ENCODE results near the gene PLA2G2E. TPM values are rescaled to one million over a fixed set of nuclear protein-coding genes. Genes with fewer than 3 reads are reported as not detected.

Gene PLA2G2E
- total and polyA plus RNA-seq, 4 donors, result not detected

DNA sequence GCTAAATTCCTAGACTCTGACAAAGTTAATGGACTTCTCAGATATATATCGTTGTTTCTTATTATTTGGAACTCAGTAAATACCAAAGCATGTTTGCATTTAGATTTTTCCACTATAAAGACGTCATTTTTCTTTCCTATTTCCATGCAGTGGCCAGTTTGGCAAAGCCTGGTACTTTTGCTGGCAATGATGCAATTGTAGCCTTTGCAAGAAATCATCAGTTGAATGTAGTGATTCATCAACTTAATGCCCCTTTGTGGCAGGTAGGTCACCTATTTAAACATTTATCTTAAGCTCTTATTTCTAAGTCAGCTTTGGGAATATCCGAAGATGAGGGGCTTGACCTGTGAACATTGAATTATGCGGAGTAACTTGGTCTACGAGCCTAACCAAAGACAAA is 29.2 kb downstream of the PLA2G2E start (continued):
- no peak for TF ChIP-seq RXRA (IDR thresholded peaks at IDR 0.05)
- TF ChIP-seq GABPA (IDR thresholded peaks at IDR 0.05 in 1 of 2, conservative IDR thresholded peaks at IDR 0.05 in 1 of 2), result no peak
- no peak for TF ChIP-seq TAF1 (conservative IDR thresholded peaks at IDR 0.05)
- no peak for TF ChIP-seq JUND (IDR thresholded peaks at IDR 0.05)
- no peak for TF ChIP-seq RAD21 (IDR thresholded peaks at IDR 0.05)
- TF ChIP-seq FOXA2 (IDR thresholded peaks at IDR 0.05), result no peak
- TF ChIP-seq, protein P1, sequence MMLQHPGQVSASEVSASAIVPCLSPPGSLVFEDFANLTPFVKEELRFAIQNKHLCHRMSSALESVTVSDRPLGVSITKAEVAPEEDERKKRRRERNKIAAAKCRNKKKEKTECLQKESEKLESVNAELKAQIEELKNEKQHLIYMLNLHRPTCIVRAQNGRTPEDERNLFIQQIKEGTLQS (IDR thresholded peaks at IDR 0.05), result no peak

DNA sequence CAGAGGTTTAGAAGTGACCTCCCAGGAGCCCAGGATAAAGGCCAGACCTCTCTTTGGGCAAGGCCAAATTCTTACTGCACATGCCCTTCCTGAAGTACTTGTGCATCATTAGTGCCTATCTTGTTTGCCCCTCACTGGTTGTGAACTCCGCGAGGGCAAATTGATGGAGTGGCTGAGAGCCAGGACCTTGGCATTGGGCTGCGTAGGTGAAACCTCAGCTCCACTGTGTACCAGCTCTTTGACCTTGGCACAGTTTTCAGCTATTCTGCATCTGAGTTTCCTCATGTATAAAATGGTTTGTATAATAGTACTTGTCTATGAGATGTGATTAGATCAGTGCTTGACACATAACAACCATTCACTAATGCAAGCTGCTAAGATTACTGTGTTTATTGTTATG is 29.7 kb downstream of the PLA2G2E start:
- peaks cover 3 to 21% (median 15%) of the 10 kb centered on the region in 4 donors for H3K36me3 ChIP-seq (ENCODE audit: control insufficient read depth in 4 of 4, insufficient read depth in 3 of 4, low read depth in 1 of 4, low read length in 3 of 4)
- no peak overlapping the region for H3K27ac ChIP-seq (ENCODE audit: low read depth in 1 of 2, low read length in 2 of 2)
- no peaks in the 10 kb centered on the region for H3K27me3 ChIP-seq (ENCODE audit: control insufficient read depth in 4 of 4, insufficient read depth in 4 of 4, low read length in 3 of 4)
- no peak for DNase-seq (ENCODE audit: low spot score)
- H3K4me3 ChIP-seq (ENCODE audit: low read depth in 1 of 3, low read length in 3 of 3), result no peak overlapping the region
- no peaks in the 10 kb centered on the region for H3K9me3 ChIP-seq (ENCODE audit: control insufficient read depth in 4 of 4, low read length in 3 of 4)
- H3K4me1 ChIP-seq (ENCODE audit: control insufficient read depth in 4 of 4, insufficient read depth in 4 of 4, low read length in 3 of 4), result peaks cover 0 to 5% (median 0%) of the 10 kb centered on the region in 4 donors
- 42% methylated on average over 3 of the region's 3 CpGs for WGBS
- TF ChIP-seq, protein P2, sequence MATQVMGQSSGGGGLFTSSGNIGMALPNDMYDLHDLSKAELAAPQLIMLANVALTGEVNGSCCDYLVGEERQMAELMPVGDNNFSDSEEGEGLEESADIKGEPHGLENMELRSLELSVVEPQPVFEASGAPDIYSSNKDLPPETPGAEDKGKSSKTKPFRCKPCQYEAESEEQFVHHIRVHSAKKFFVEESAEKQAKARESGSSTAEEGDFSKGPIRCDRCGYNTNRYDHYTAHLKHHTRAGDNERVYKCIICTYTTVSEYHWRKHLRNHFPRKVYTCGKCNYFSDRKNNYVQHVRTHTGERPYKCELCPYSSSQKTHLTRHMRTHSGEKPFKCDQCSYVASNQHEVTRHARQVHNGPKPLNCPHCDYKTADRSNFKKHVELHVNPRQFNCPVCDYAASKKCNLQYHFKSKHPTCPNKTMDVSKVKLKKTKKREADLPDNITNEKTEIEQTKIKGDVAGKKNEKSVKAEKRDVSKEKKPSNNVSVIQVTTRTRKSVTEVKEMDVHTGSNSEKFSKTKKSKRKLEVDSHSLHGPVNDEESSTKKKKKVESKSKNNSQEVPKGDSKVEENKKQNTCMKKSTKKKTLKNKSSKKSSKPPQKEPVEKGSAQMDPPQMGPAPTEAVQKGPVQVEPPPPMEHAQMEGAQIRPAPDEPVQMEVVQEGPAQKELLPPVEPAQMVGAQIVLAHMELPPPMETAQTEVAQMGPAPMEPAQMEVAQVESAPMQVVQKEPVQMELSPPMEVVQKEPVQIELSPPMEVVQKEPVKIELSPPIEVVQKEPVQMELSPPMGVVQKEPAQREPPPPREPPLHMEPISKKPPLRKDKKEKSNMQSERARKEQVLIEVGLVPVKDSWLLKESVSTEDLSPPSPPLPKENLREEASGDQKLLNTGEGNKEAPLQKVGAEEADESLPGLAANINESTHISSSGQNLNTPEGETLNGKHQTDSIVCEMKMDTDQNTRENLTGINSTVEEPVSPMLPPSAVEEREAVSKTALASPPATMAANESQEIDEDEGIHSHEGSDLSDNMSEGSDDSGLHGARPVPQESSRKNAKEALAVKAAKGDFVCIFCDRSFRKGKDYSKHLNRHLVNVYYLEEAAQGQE (IDR thresholded peaks at IDR 0.05), result no peak
- no peak for TF ChIP-seq YY1 (IDR thresholded peaks at IDR 0.05)
- no peak for TF ChIP-seq TAF1 (conservative IDR thresholded peaks at IDR 0.05)
- no peak for TF ChIP-seq GABPA (IDR thresholded peaks at IDR 0.05 in 1 of 2, conservative IDR thresholded peaks at IDR 0.05 in 1 of 2)
- TF ChIP-seq RAD21 (IDR thresholded peaks at IDR 0.05), result no peak
- TF ChIP-seq SP1 (IDR thresholded peaks at IDR 0.05), result no peak
- TF ChIP-seq, protein P3, sequence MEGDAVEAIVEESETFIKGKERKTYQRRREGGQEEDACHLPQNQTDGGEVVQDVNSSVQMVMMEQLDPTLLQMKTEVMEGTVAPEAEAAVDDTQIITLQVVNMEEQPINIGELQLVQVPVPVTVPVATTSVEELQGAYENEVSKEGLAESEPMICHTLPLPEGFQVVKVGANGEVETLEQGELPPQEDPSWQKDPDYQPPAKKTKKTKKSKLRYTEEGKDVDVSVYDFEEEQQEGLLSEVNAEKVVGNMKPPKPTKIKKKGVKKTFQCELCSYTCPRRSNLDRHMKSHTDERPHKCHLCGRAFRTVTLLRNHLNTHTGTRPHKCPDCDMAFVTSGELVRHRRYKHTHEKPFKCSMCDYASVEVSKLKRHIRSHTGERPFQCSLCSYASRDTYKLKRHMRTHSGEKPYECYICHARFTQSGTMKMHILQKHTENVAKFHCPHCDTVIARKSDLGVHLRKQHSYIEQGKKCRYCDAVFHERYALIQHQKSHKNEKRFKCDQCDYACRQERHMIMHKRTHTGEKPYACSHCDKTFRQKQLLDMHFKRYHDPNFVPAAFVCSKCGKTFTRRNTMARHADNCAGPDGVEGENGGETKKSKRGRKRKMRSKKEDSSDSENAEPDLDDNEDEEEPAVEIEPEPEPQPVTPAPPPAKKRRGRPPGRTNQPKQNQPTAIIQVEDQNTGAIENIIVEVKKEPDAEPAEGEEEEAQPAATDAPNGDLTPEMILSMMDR (IDR thresholded peaks at IDR 0.05; ENCODE audit: low read depth, low read length, missing input control), result no peak
- TF ChIP-seq, protein P4, sequence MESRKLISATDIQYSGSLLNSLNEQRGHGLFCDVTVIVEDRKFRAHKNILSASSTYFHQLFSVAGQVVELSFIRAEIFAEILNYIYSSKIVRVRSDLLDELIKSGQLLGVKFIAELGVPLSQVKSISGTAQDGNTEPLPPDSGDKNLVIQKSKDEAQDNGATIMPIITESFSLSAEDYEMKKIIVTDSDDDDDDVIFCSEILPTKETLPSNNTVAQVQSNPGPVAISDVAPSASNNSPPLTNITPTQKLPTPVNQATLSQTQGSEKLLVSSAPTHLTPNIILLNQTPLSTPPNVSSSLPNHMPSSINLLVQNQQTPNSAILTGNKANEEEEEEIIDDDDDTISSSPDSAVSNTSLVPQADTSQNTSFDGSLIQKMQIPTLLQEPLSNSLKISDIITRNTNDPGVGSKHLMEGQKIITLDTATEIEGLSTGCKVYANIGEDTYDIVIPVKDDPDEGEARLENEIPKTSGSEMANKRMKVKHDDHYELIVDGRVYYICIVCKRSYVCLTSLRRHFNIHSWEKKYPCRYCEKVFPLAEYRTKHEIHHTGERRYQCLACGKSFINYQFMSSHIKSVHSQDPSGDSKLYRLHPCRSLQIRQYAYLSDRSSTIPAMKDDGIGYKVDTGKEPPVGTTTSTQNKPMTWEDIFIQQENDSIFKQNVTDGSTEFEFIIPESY (IDR thresholded peaks at IDR 0.05), result no peak
- TF ChIP-seq FOXA2 (IDR thresholded peaks at IDR 0.05), result no peak
- TF ChIP-seq FOXA1 (IDR thresholded peaks at IDR 0.05), result no peak
- TF ChIP-seq, protein P1 (IDR thresholded peaks at IDR 0.05), result no peak
- TF ChIP-seq JUND (IDR thresholded peaks at IDR 0.05), result no peak
- TF ChIP-seq HNF4G (IDR thresholded peaks at IDR 0.05), result no peak
- H3K9ac ChIP-seq (ENCODE audit: low read depth in 1 of 2, low read length in 2 of 2), result no peak overlapping the region
